K562 (cell line): Measurements from ENCODE around the gene PPP1R37. TPM values are rescaled to one million over a fixed set of nuclear protein-coding genes. Genes with fewer than 3 reads are reported as not detected.

Experiments
- ATAC-seq: fragments of 200-7000 bp; cut with Tn5 transposase; 3 replicates; pipeline ENCODE4 v1.9.1; 2020; ENCODE audit warnings: moderate library complexity
- BruUV-seq: library from RNA; stranded (reverse); fragments of 400-500 nt; replicated peaks from 2 replicates; lab custom pipeline; 2021; lab: Mats Ljungman, UMichigan
- CTCF ChIA-PET: fragments of 300-600 bp; formaldehyde crosslinking; extraction: SDS; loops from one replicate; lab custom pipeline; 2021; ENCODE audit warnings: low intra/inter-chr PET ratio; lab: Yijun Ruan, JAX
- POLR2A ChIA-PET: fragments of 300-600, 350-650 bp; sonication (Branson Sonifier 250); formaldehyde crosslinking; extraction: SDS; loops from one replicate; lab custom pipeline; 2021; ENCODE audit warnings: antibody characterized with exemption, inconsistent platforms; lab: Yijun Ruan, JAX
- DNase-seq, 4 experiments: peaks; one replicate each; pipeline versions ENCODE4 v3.0.0 to v3.0.0-alpha.2; 2011 to 2018; ENCODE audit warnings: low spot score in 3 of 4, mixed read lengths in 3 of 4; ENCODE audit errors: extremely low read depth in 1 of 4
- FAIRE-seq: peaks from 2 replicates; lab custom pipeline; 2011; peaks lifted over from hg19 to GRCh38; lab: Jason Lieb, UNC
- H2AFZ ChIP-seq: 2 replicates; pipeline ENCODE4 v1.6.0; 2011; ENCODE audit warnings: low read depth, low read length, control low read depth, inconsistent platforms
- H3K27ac ChIP-seq: fragments of 200-600 bp; 3 replicates; pipeline ENCODE4 v1.8.0; 2011; ENCODE audit warnings: low read depth, mild to moderate bottlenecking, control low read depth, inconsistent platforms, low read length, moderate library complexity, mixed read lengths; ENCODE audit errors: extremely low read depth
- H3K27me3 ChIP-seq, 2 experiments: fragments of 300-600 bp in 1 of 2; 2 replicates in 1 of 2; 3 replicates in 1 of 2; pipeline versions ENCODE4 v1.6.0 to v1.8.0; 2011; ENCODE audit warnings: inconsistent platforms in 2 of 2, low read length in 2 of 2, mild to moderate bottlenecking in 1 of 2, mixed read lengths in 1 of 2, moderate library complexity in 1 of 2; ENCODE audit not compliant: control insufficient read depth in 2 of 2, insufficient read depth in 2 of 2
- H3K36me3 ChIP-seq: fragments of 300-600 bp; 3 replicates; pipeline ENCODE4 v1.8.0; 2011; ENCODE audit warnings: mild to moderate bottlenecking, low read length, inconsistent platforms; ENCODE audit not compliant: control insufficient read depth, insufficient read depth
- H3K4me1 ChIP-seq, 2 experiments: fragments of 200-600 bp in 1 of 2; replicated peaks in 1 of 2; 2 replicates in 1 of 2; 3 replicates in 1 of 2; pipeline versions ENCODE4 v1.5.1 to v1.8.0; 2011; ENCODE audit warnings: inconsistent platforms in 2 of 2, low read length in 2 of 2, mild to moderate bottlenecking in 1 of 2, mixed read lengths in 1 of 2, moderate library complexity in 1 of 2; ENCODE audit not compliant: control insufficient read depth in 2 of 2, insufficient read depth in 2 of 2
- H3K4me2 ChIP-seq: 2 replicates; pipeline ENCODE4 v1.6.1; 2011; ENCODE audit warnings: low read length, control low read depth, inconsistent platforms, mixed read lengths; ENCODE audit not compliant: insufficient read depth
- H3K4me3 ChIP-seq: fragments of 200-600 bp; sonication (generic), shearing (Covaris generic); 2 replicates; pipeline ENCODE4 v1.5.1; 2016; ENCODE audit warnings: control low read depth, inconsistent platforms
- H3K79me2 ChIP-seq: fragments of 200-600 bp; 3 replicates; pipeline ENCODE4 v1.8.0; 2011; ENCODE audit warnings: low read length, inconsistent platforms; ENCODE audit not compliant: control insufficient read depth, insufficient read depth
- H3K9ac ChIP-seq, 2 experiments: 2 replicates each; pipeline versions ENCODE4 v1.6.0 to v1.6.1; 2011; ENCODE audit warnings: low read depth in 2 of 2, low read length in 2 of 2, control low read depth in 1 of 2, inconsistent platforms in 1 of 2, mild to moderate bottlenecking in 1 of 2, mixed read lengths in 1 of 2; ENCODE audit not compliant: insufficient read depth in 1 of 2
- H3K9me1 ChIP-seq: one replicate; pipeline ENCODE4 v1.6.0; 2011; ENCODE audit warnings: inconsistent platforms, mild to moderate bottlenecking, low read length, moderate library complexity; ENCODE audit not compliant: control insufficient read depth, insufficient read depth
- H3K9me3 ChIP-seq: replicated peaks from 2 replicates; pipeline ENCODE4 v1.5.1; 2011; ENCODE audit warnings: low read depth, low read length, inconsistent platforms; ENCODE audit not compliant: control insufficient read depth, insufficient read depth
- H4K20me1 ChIP-seq: replicated peaks from 2 replicates; pipeline ENCODE4 v1.6.1; 2011; ENCODE audit warnings: low read length, inconsistent platforms, mixed read lengths; ENCODE audit not compliant: control insufficient read depth, insufficient read depth
- C11orf30 ChIP-seq: fragments of 450-650 bp; IDR thresholded peaks from 2 replicates; pipeline ENCODE4 v1.6.1; 2016; ENCODE audit warnings: low read depth, mild to moderate bottlenecking
- EZH2 ChIP-seq: IDR thresholded peaks from 2 replicates; pipeline ENCODE4 v1.6.1; 2012; ENCODE audit warnings: low read depth, mild to moderate bottlenecking, inconsistent platforms, low read length, borderline replicate concordance
- LEF1 ChIP-seq: fragments of 450-650 bp; IDR thresholded peaks from 2 replicates; pipeline ENCODE4 v1.6.1; 2016; ENCODE audit warnings: mild to moderate bottlenecking
- MAFG ChIP-seq: fragments of 450-650 bp; conservative IDR thresholded peaks from 2 replicates; pipeline ENCODE4 v1.6.1; 2016; ENCODE audit warnings: missing genetic modification characterization, missing compliant biosample characterization
- MAFK ChIP-seq: IDR thresholded peaks from 2 replicates; pipeline ENCODE4 v1.6.1; 2011; ENCODE audit warnings: low read length, improper control_type of control experiment
- NFE2 ChIP-seq: IDR thresholded peaks from 2 replicates; pipeline ENCODE4 v1.6.1; 2014; ENCODE audit warnings: antibody characterized with exemption, low read depth
- NR3C1 ChIP-seq: sonication (generic); formaldehyde crosslinking; IDR thresholded peaks from 2 replicates; pipeline ENCODE4 v1.8.1; 2022; ENCODE audit warnings: missing genetic modification reagents
- ZNF316 ChIP-seq: fragments of 450-650 bp; IDR thresholded peaks from 2 replicates; pipeline ENCODE4 v1.6.1; 2016
- WGBS: fragments of 100-300 bp; shearing (Covaris generic); methylation state at CpG from one replicate; pipeline ENCODE4 v1.1.6; 2016; ENCODE audit warnings: low coverage, mixed read lengths; ENCODE audit not compliant: insufficient coverage; ENCODE audit errors: missing lambda C conversion rate; 5-methylcytosine and 5-hydroxymethylcytosine counted together
- in situ Hi-C: fragments of 300-500 bp; cut with MboI; formaldehyde crosslinking; loops from 4 replicates; pipeline ENCODE4 v1.15.0; 2018; ENCODE audit warnings: inconsistent platforms, mixed read lengths
- intact Hi-C: fragments of 100-400 bp; cut with micrococcal nuclease; formaldehyde crosslinking; loops from 2 replicates; pipeline ENCODE4 v1.14.2; 2022
- polyA plus RNA-seq, 8 experiments: library from polyadenylated mRNA; depleted of rRNA in 4 of 8; stranded (reverse) in 5 of 8; unstranded in 3 of 8; fragments of >200 nt; fragmentation: Nextera tagmentation in 2 of 8; fragmentation: Illumina TruSeq in 1 of 8; extraction: Ambion mirVana in 2 of 8; extraction: Trizol in 1 of 8; gene quantifications; 2 replicates each; pipeline versions ENCODE4 v1.2.1 to v1.2.3, GENCODE V29; 2011 to 2014; ENCODE audit warnings: inconsistent platforms in 1 of 8, missing spikeins in 1 of 8
- total RNA-seq, 7 experiments: library from RNA; depleted of rRNA in 6 of 7; stranded (reverse); fragments of >200 nt in 6 of 7; fragmentation: Illumina TruSeq in 2 of 7; extraction: Trizol in 2 of 7; gene quantifications; 2 replicates each; pipeline versions ENCODE4 v1.2.1 to v1.2.3, GENCODE V29; 2011 to 2021; ENCODE audit warnings: low replicate concordance in 1 of 7
- TF ChIP-seq, protein P1 (sequence below): sonication (generic); formaldehyde crosslinking; IDR thresholded peaks from 2 replicates; pipeline ENCODE4 v1.8.0; 2022; ENCODE audit warnings: mild to moderate bottlenecking, missing genetic modification reagents

The PPP1R37 gene
- total and polyA plus RNA-seq, 9 of the 15 experiments (the other 6 are each of a cell fraction or from before 2014, with no cell fraction given), result 0.04 to 20.3 (median 7.3) TPM

DNA sequence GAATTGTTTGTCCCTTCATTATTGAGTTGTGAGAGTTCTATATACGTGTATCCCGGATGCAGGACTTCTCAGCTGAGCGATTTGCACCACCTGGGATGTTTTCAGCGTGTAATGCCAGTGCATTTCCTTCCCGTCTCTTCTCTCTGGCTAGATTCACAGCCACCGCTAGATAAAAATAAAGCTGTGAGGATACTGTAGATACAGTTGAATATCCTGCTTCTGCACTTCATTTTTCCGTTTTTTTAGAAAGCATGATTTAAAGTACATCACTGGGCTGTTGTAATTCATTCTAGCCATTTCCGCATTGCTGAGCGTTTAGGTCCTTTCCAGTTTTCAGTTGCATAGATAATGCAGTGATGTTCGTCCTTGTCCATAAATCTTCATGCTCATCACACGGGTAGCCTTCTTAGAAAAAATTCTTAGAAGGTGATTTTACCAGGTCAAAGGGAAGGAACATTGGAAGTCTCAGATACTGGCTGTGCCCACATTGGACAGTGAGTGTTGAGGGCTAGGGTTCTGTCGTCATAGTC is 14.7 kb downstream of the PPP1R37 start (continued):
- TF ChIP-seq EZH2 (no peak), LEF1 (no peak)
- TF ChIP-seq, all 486 proteins: peak for 2

DNA sequence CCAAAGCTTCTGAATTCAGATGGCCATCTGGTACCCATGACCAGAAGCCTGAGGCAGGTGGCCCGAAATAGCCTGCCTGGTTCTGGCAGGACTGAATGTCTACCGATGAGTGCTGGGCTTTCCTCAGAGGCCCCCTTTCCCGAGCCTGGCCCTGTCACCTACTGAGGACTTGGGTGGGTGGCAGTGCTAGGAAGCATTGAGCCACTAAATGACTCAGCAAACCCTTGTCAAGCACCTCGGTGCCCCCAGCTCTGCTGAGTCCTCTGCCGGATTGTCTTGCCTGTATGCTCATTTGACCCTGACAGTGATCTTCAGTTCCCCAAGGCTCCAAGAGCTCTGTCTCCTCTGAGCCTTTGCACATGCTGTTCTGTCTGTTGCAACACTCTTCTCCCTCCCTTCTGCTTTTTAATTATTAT is 17.9 kb downstream of the PPP1R37 start:
- no peak overlapping the region for H3K4me2 ChIP-seq
- peaks cover 74% of the 10 kb centered on the region for H3K79me2 ChIP-seq
- BruUV-seq, result no TSS peak
- H3K9me1 ChIP-seq, result no peaks in the 10 kb centered on the region
- H3K9me3 ChIP-seq, result no peaks in the 10 kb centered on the region
- 48% methylated on average over 5 of the region's 5 CpGs for WGBS
- H3K27ac ChIP-seq, result no peak overlapping the region
- FAIRE-seq, result peak; percentile 32
- H3K4me3 ChIP-seq, result no peak overlapping the region
- in situ Hi-C loops, result no loop called here
- ChIA-PET POLR2A (interaction anchor here (1.1 to 1.3 kb wide), 2 partner anchors 12 to 18 kb away, joined by 3 read pairs; no protein-coding TSS in a partner anchor), CTCF (no interaction called here)
- peaks cover 11% of the 10 kb centered on the region for H4K20me1 ChIP-seq
- TF ChIP-seq NR3C1 (CRISPR knock-in tag) (no peak), C11orf30 (peak; percentile 52), MAFG (tag) (0 out of 2 replicates have a peak, but pooled peaks have one; percentile 27), NFE2 (peak; percentile 70), MAFK (peak; percentile 18; the same call in 1 of the 2 replicates), ZNF316 (0 out of 2 replicates have a peak, but pooled peaks have one; percentile 30)
- TF ChIP-seq, protein P1, sequence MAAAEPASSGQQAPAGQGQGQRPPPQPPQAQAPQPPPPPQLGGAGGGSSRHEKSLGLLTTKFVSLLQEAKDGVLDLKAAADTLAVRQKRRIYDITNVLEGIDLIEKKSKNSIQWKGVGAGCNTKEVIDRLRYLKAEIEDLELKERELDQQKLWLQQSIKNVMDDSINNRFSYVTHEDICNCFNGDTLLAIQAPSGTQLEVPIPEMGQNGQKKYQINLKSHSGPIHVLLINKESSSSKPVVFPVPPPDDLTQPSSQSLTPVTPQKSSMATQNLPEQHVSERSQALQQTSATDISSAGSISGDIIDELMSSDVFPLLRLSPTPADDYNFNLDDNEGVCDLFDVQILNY (CRISPR knock-in tag), result no peak
- TF ChIP-seq, all 486 proteins: peak for 5
- DNase-seq (peak in 1 of 4 experiments; percentile 29), ATAC-seq (peak; percentile 50)
- intact Hi-C loops, result no loop called here
- Histone ChIP-seq H2AFZ (no peak overlapping the region), H3K9ac (peak overlapping the region in 1 of 2 experiments; percentile 85; a peak in 1 of 4 replicates), H3K36me3 (peaks cover 23% of the 10 kb centered on the region; the same call in 2 of the 3 replicates), H3K27me3 (no peaks in the 10 kb centered on the region), H3K4me1 (peaks cover 4 to 12% of the 10 kb centered on the region in 2 experiments; a peak in 4 of 5 replicates)
